OCI-M2 (cell line): ENCODE results near the gene CCDC69.
"Not testable (repeated sequence)": the region's sequence is repeated elsewhere in the genome, so short reads cannot be mapped to it uniquely, and the experiment has no call there.

ENCODE experiments used
- DNase-seq: peaks from one replicate; lab custom pipeline; 2025; ENCODE audit not compliant: unreplicated experiment; lab: John Stamatoyannopoulos, UW

CCDC69 gene

DNA sequence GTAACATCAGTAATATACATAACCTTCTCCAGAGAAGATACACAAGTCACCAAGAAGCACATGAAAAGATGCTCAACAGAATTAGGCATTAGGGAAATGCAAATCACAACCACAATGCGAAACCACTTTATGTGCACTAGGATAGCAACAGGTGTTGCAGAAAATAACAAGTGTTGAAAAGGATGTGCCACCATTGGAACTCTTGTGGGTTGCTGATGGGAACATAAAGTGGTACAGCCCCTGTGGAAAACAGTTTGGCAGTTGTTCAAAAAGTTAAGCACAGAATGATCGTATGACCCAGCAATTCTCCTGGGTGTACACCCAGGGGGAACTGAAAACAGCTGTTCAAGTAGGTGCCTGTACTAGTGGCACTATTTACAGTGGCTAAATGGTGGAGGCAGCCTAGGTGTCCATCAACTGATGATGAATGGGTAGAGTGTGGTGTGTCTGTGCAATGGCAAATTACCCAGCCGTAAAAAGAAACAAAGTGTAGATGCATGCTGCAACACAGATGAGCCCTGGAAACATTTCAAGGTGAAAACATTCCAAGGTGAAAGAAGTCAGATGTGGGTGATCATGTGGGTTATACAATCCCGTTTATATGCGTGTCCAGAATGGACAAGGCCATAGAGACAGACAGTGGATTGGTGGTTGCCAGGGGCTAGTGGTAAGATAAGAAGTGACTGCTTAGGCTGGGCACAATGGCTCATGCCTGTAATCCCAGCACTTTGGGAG, 27.2 kb downstream of the CCDC69 start:
- no peak for DNase-seq

DNA sequence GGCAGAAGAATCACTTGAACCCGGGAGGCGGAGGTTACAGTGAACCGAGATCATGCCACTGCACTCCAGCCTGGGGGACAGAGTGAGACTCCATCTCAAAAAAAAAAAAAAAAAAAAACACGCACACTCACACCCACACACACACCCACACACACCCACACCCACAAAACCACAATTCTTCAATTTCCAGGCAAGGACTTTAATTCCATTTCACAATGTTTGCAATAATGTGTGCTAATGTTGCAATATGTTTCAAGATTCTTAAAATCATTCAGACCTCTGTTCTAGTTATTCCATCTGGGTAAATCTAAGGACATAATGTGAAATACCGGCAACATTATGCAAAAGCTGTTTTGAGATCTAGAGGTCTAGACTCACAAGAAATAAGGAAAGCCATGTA, 28.3 kb downstream of the CCDC69 start:
- DNase-seq, result no peak

DNA sequence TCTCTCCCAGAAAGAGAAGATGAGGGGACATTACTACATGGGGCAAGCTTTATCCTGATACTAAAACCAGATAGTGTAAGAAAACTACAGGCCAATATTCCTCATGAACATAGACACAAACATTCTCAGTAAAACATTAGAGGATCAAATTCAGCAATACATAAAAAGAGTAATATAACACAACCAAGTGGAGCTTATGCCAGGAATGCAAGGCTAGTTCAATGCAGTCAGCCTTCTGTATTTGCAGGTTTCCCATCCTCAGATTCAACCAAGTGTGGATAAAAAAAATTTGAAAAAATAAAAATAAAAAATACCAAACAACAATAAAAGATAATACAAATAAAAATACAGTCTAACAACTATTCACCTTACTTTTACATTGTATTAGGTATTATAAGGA, 31.3 kb downstream of the CCDC69 start:
- DNase-seq, result no peak

DNA sequence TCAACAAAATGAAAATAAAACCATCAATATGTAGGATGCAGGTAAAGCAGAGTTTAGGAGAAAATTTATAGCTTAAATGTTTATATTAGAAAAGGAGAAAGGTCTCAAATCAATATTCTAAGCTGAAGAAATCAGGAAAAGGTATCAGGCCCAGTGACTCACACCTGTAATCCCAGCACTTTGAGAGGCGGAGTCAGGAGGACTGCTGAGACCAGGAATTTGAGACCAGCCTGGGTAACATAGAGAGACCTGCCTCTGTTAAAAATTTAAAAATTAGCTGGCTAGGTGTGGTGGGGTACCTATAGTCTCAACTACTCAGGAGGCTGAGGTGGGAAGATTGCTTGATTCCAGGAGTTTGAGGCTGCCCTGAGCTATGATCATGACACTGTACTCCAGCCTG, 32.2 kb downstream of the CCDC69 start:
- no peak for DNase-seq

GRCh38 chr5:151189151-151189550, 34.7 kb downstream of the CCDC69 start:
- no peak for DNase-seq

- DNase-seq, result no peak
These were observed 37.4 kb downstream of the CCDC69 start for GRCh38 chr5:151186538-151186937.

GRCh38 chr5:151186052-151186451, 37.8 kb downstream of the CCDC69 start:
- no peak for DNase-seq

- DNase-seq, result no peak
These were observed 39.4 kb downstream of the CCDC69 start for GRCh38 chr5:151184316-151185042.

GRCh38 chr5:151183456-151184245, 40.2 kb downstream of the CCDC69 start:
- DNase-seq, result no peak

DNA sequence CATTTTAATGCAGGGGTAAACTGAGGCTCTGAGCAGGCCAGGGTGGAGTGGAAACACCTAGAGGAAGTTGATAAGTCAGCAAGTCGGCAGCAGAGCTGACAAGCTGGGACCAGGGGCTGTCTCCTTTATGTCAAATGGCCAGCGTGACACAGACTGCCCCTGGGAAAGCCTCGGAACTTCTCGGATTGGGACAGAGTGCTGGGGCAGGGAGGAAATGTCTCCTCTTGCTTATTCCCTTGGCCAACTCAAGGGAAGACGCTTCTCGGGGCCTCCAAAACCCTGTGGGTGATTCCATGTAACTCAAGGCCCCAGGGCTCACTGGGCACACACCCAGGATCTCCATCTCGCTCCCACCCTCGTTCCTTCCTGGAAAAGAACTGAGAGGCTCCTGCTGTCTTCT, 40.9 kb downstream of the CCDC69 start:
- DNase-seq, result no peak

GRCh38 chr5:151182524-151182900, 41.4 kb downstream of the CCDC69 start:
- no peak for DNase-seq

DNA sequence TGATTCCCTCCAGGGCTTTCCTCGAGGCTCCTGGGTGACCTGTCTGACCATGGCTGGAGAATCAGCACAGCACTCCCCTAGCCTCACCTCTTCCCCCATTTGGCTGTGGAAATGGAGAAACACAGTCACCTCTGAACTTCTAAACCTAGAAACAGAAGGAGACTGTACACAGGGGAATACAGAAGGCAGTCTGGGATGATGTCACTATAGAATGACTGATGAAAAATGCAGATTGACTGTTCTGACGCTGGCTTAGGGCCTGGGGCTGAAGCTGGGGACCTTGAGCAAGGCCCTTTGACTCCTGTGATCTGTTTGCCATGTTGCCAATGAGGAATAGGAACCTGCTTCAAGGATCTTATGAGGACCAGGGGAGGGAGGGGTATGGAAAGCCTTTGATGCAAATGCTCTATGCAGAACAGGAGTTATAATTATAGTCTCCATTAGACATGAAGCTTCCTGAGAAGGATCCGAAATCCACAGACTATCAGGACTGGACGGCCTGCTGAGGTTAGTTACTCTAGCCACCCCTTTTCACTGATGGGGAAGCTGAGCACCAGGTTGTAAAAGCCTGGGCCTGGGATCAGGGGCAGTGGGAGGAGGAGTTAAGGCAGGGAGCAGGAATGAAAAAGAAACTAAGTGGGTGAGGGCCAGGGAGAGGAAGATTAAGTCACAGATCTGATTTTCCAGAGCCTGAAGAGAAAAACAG, 41.9 kb downstream of the CCDC69 start:
- DNase-seq, result no peak

GRCh38 chr5:151180291-151180690, 43.6 kb downstream of the CCDC69 start:
- DNase-seq, result no peak

- no peak for DNase-seq
These were observed 44.4 kb downstream of the CCDC69 start for GRCh38 chr5:151179489-151179840.

GRCh38 chr5:151178777-151179488, 45.0 kb downstream of the CCDC69 start:
- no peak for DNase-seq

DNA sequence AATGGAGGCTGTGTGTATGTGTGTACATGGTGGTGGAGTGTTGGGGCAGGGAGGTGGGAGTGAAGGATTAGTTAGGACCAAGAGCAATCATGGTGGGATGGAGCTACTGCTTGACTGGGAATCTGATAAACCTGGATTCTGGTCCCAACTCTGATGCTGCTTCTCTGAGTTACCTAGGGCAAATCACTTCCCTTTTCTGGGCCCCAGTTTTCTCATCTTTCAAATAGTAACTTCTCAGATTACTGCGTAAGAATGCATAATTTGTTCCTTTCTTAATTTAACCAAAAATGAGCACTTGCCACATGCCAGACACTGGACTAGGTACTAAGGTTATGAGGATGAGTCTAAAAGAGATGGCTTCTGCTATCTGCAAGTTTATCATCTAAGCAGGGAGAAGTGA, 45.5 kb downstream of the CCDC69 start:
- no peak for DNase-seq

DNA sequence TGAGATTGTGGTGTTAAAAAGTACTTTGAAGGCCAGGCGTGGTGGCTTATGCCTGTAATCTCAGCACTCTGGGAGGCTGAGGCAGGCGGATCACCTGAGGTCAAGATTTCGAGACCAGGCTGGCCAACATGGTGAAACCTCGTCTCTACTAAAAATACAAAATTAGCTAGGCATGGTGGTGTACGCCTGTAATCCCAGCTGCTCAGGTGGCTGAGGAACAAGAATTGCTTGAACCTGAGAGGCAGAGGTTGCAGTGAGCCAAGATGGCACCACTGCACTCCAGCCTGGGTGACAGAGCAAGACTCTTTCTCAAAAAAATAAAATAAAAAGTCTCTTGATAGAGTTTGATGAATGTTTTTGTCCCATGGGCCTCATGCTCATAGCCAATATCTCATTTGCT, 47.6 kb downstream of the CCDC69 start:
- DNase-seq, result not testable (repeated sequence)

- DNase-seq, result no peak
These were observed 49.2 kb downstream of the CCDC69 start for GRCh38 chr5:151174612-151175101.

GRCh38 chr5:151173711-151174611, 49.9 kb downstream of the CCDC69 start:
- DNase-seq, result no peak

DNA sequence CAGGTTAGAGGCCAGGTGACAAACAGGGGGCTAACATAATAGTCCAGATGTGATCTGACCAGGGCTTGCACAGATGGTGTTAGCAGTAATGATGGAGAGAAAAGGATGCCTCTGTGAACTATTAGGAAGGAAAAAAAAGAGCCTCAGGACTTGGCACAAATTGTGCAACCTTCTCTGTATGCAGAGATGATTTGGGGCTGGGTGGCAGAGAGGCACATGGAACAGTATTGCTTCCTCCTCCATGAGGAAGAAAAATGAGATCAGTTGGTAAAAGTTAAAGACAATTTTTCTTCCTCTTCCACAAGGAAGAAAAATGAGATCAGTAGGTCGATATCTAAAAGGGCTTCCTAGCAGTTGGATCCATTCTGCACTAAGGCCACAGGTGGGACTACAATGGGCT, 52.4 kb downstream of the CCDC69 start:
- no peak for DNase-seq
